Spleen (tissue), 7 donors: ENCODE results near the gene MRAP.

Experiments
- POLR2AphosphoS5 ChIP-seq, 3 donors: sonication (generic); formaldehyde crosslinking; IDR thresholded peaks; one replicate each; pipeline ENCODE4 v1.5.1; 2017; ENCODE audit warnings: antibody characterized with exemption in 3 of 3
- TF ChIP-seq, protein P1 (sequence below), 11 experiments: fragments of 200-600 bp in 7 of 11; fragments of 450-650 bp in 4 of 11; sonication (generic) in 4 of 11; IDR thresholded peaks in 8 of 11; conservative IDR thresholded peaks in 3 of 11; 1 replicate in 7 of 11; 2 replicates in 4 of 11; pipeline versions ENCODE4 v1.4.0 to v1.8.0; 2016 to 2021; ENCODE audit warnings: antibody characterized with exemption in 11 of 11, inconsistent platforms in 4 of 11, mild to moderate bottlenecking in 1 of 11
- donor health status: DM: no; HTN: no; CAD: no; lungs with moderate emphysema.
- donor health status: DM: no; HTN: no; CAD: no.
- donor health status: DM: no; HTN: no; CAD: no.

DNA sequence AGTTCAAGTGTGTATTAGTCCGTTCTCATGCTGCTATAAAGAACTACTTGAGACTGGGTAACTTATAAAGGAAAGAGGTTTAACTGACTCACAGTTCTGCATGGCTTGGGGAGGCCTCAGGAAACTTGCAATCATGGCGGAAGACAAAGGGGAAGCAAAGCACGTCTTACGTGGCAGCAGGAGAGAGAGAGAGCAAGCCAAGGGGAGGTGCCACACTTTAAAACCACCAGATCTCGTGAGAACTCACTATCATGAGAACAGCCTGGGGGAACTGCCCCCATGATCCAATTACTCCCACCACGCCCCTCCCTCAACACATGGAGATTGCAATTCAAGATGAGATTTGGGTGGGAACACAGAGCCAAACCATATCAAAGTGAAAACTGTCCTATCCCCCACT is 15.7 kb upstream of the MRAP start:
- TF ChIP-seq, protein P1, sequence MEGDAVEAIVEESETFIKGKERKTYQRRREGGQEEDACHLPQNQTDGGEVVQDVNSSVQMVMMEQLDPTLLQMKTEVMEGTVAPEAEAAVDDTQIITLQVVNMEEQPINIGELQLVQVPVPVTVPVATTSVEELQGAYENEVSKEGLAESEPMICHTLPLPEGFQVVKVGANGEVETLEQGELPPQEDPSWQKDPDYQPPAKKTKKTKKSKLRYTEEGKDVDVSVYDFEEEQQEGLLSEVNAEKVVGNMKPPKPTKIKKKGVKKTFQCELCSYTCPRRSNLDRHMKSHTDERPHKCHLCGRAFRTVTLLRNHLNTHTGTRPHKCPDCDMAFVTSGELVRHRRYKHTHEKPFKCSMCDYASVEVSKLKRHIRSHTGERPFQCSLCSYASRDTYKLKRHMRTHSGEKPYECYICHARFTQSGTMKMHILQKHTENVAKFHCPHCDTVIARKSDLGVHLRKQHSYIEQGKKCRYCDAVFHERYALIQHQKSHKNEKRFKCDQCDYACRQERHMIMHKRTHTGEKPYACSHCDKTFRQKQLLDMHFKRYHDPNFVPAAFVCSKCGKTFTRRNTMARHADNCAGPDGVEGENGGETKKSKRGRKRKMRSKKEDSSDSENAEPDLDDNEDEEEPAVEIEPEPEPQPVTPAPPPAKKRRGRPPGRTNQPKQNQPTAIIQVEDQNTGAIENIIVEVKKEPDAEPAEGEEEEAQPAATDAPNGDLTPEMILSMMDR (IDR thresholded peaks at IDR 0.05 in 8 of 11, conservative IDR thresholded peaks at IDR 0.05 in 3 of 11): no peak
- no peak for TF ChIP-seq POLR2AphosphoS5 (IDR thresholded peaks at IDR 0.05)
